Measurements from ENCODE around the gene ZFYVE26. TPM values are rescaled to one million over a fixed set of nuclear protein-coding genes. Genes with fewer than 3 reads are reported as not detected.
"Not testable (repeated sequence)": the region's sequence is repeated elsewhere in the genome, so short reads cannot be mapped to it uniquely, and the experiment has no call there.

ZFYVE26 gene
- polyA plus RNA-seq, 3 donors: 1.0 to 17.6 (median 2.3) TPM

DNA sequence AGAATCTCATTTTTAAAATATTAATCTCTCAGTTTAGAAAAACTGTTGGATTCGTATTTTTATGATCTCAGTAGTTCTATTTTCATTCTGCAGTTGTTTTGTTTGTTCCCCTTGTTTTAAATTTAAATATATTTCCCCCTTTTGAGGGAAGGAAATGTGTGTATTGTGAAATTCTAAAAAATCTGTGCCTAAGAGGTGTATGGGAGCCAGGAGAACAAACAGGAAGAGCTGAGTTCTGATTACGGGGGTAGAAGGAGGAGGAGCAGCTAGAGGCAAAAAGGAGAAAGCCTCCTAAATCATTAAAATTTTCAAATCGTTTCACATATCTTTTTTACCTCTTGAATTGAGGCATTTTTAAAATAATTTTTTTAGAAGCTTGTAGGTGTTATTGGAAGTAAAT lies 112.4 kb downstream of the ZFYVE26 start:
- TF ChIP-seq, protein P1, sequence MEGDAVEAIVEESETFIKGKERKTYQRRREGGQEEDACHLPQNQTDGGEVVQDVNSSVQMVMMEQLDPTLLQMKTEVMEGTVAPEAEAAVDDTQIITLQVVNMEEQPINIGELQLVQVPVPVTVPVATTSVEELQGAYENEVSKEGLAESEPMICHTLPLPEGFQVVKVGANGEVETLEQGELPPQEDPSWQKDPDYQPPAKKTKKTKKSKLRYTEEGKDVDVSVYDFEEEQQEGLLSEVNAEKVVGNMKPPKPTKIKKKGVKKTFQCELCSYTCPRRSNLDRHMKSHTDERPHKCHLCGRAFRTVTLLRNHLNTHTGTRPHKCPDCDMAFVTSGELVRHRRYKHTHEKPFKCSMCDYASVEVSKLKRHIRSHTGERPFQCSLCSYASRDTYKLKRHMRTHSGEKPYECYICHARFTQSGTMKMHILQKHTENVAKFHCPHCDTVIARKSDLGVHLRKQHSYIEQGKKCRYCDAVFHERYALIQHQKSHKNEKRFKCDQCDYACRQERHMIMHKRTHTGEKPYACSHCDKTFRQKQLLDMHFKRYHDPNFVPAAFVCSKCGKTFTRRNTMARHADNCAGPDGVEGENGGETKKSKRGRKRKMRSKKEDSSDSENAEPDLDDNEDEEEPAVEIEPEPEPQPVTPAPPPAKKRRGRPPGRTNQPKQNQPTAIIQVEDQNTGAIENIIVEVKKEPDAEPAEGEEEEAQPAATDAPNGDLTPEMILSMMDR (IDR thresholded peaks at IDR 0.05): no peak
- DNase-seq: peak in 2 of 3 donors; percentile 43 to 54
- Mint-ChIP-seq H3K4me1 (peaks cover 35% of the 10 kb centered on the region), H3K9me3 (peaks cover 0 to 14% (median 8%) of the 10 kb centered on the region in 7 donors), H3K27ac (peak overlapping the region; percentile 60 to 92 (median 79)), H3K27me3 (ENCODE audit: low read depth in 3 of 3) (peaks cover 0 to 4% (median 2%) of the 10 kb centered on the region in 3 donors), H3K4me3 (peak overlapping the region; percentile 5 to 78), H3K36me3 (no peaks in the 10 kb centered on the region)
- H3K4me1 ChIP-seq (ENCODE audit: control insufficient read depth in 1 of 2, insufficient read depth in 2 of 2, low read length in 2 of 2): peaks cover 31 to 39% of the 10 kb centered on the region in 2 donors
- no peaks in the 10 kb centered on the region for H3K9me3 ChIP-seq (replicated peaks in 1 of 2; ENCODE audit: control insufficient read depth in 1 of 2, insufficient read depth in 1 of 2, low read length in 2 of 2)
- intact Hi-C loops (cut with micrococcal nuclease): loop anchor here (1.0 to 10.0 kb wide), 5 partner anchors 37 to 1053 kb away; partner anchors contain the start of gene ARG2 (in 1 of the 2)
- H4K20me1 ChIP-seq (ENCODE audit: insufficient read depth, low read length): no peaks in the 10 kb centered on the region
- no peaks in the 10 kb centered on the region for H3K36me3 ChIP-seq (replicated peaks in 1 of 2; ENCODE audit: control insufficient read depth in 1 of 2, insufficient read depth in 2 of 2, low read length in 2 of 2)
- H3K4me3 ChIP-seq (replicated peaks in 1 of 3; ENCODE audit: low read depth in 2 of 3, low read length in 3 of 3): peak overlapping the region in 2 of 3 experiments; percentile 30 to 55
- no peak overlapping the region for H3K9ac ChIP-seq (ENCODE audit: insufficient read depth, low read length, poor library complexity, severe bottlenecking)
- H3K27ac ChIP-seq (ENCODE audit: low read depth in 1 of 2, low read length in 2 of 2): peak overlapping the region; percentile 19 to 27
- H3K4me2 ChIP-seq (replicated peaks; ENCODE audit: extremely low read depth, low read length, poor library complexity, severe bottlenecking): peak overlapping the region; percentile 74
- H3K27me3 ChIP-seq (ENCODE audit: control insufficient read depth in 2 of 2, insufficient read depth in 2 of 2, low read length in 2 of 2): no peaks in the 10 kb centered on the region
- H2AFZ ChIP-seq (ENCODE audit: insufficient read depth, low read depth, low read length, poor library complexity, severe bottlenecking): no peak overlapping the region
- no peaks in the 10 kb centered on the region for H3K79me2 ChIP-seq (ENCODE audit: insufficient read depth, low read length)
- WGBS (ENCODE audit: insufficient coverage): no CpG with 5 or more reads among the region's 3 CpGs

DNA sequence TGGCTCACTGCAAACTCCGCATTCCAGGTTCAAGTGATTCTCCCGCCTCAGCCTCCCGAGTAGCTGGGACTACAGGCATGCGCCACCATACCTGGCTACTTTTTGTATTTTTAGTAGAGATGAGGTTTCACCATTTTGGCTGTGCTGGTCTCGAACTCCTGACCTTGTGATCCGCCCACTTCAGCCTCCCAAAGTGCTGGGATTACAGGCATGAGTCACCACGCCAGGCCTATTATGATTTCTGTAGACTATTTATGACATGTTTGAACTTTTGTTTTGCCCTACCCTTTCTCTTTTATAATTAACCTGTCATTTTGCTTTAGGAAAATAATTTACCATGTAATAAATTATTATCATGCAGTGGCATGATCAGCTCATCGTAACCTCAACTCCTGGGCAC lies 114.9 kb downstream of the ZFYVE26 start, which contains the start of gene RDH12:
Gene RDH12 (plus strand): TSS at position 395 of the 400 bp plus-strand sequence. CDS start 20,757 bp downstream, outside the sequence.
- H3K79me2 ChIP-seq (ENCODE audit: insufficient read depth, low read length); H3K9me3 ChIP-seq (replicated peaks in 1 of 2; ENCODE audit: control insufficient read depth in 1 of 2, insufficient read depth in 1 of 2, low read length in 2 of 2); H3K36me3 Mint-ChIP-seq; H3K27me3 ChIP-seq (ENCODE audit: control insufficient read depth in 2 of 2, insufficient read depth in 2 of 2, low read length in 2 of 2); H3K27me3 Mint-ChIP-seq (ENCODE audit: low read depth in 3 of 3); H3K36me3 ChIP-seq (replicated peaks in 1 of 2; ENCODE audit: control insufficient read depth in 1 of 2, insufficient read depth in 2 of 2, low read length in 2 of 2); H4K20me1 ChIP-seq (ENCODE audit: insufficient read depth, low read length); H3K9ac ChIP-seq (ENCODE audit: insufficient read depth, low read length, poor library complexity, severe bottlenecking); H2AFZ ChIP-seq (ENCODE audit: insufficient read depth, low read depth, low read length, poor library complexity, severe bottlenecking); H3K9me3 Mint-ChIP-seq: not testable (repeated sequence)
- peak in 1 of 3 donors; percentile 12 for DNase-seq
- intact Hi-C loops (cut with micrococcal nuclease): loop anchor here (2.0 to 10.0 kb wide), 5 partner anchors 34 to 1056 kb away; partner anchors contain the start of gene ARG2 (in 2 of the 2)
- Histone ChIP-seq H3K4me1 (ENCODE audit: control insufficient read depth in 1 of 2, insufficient read depth in 2 of 2, low read length in 2 of 2) (peaks cover 36 to 47% of the 10 kb centered on the region in 2 donors), H3K4me2 (replicated peaks; ENCODE audit: extremely low read depth, low read length, poor library complexity, severe bottlenecking) (peak within 1 kb of the TSS; percentile 62), H3K27ac (ENCODE audit: low read depth in 1 of 2, low read length in 2 of 2) (peak within 1 kb of the TSS; percentile 73), H3K4me3 (replicated peaks in 1 of 3; ENCODE audit: low read depth in 2 of 3, low read length in 3 of 3) (peak within 1 kb of the TSS in 1 of 3 experiments; percentile 55)
- no CpG with 5 or more reads among the region's 8 CpGs for WGBS (ENCODE audit: insufficient coverage)
- peak within 1 kb of the TSS; percentile 87 to 97 (median 93) for H3K27ac Mint-ChIP-seq
- H3K4me1 Mint-ChIP-seq: peaks cover 40% of the 10 kb centered on the region
- peak within 1 kb of the TSS; percentile 48 to 58 for H3K4me3 Mint-ChIP-seq

Data from CD14-positive monocyte (primary cell).